GM20000 (cell line): ENCODE results near the gene ADGRF3.

Source experiments
- DNase-seq: peaks from one replicate; pipeline ENCODE4 v3.0.0; 2012; ENCODE audit warnings: low spot score
- CTCF ChIP-seq: IDR thresholded peaks from 2 replicates; pipeline ENCODE4 v1.5.1; 2012; ENCODE audit warnings: mild to moderate bottlenecking, control low read depth; ENCODE audit errors: extremely low read depth, missing control alignments

The ADGRF3 gene

GRCh38 chr2:26290001-26290400 is 56.6 kb downstream of the ADGRF3 start:
- DNase-seq: no peak
- no peak for TF ChIP-seq CTCF

GRCh38 chr2:26285931-26286330 is 60.7 kb downstream of the ADGRF3 start:
- DNase-seq: no peak
- no peak for TF ChIP-seq CTCF

GRCh38 chr2:26284132-26284531 is 62.5 kb downstream of the ADGRF3 start:
- TF ChIP-seq CTCF: no peak
- no peak for DNase-seq

- no peak for DNase-seq
- TF ChIP-seq CTCF: no peak
Measured at GRCh38 chr2:26283606-26284005, 63.0 kb downstream of the ADGRF3 start.

- TF ChIP-seq CTCF: no peak
Measured at GRCh38 chr2:26281226-26281625, 65.4 kb downstream of the ADGRF3 start.

GRCh38 chr2:26279886-26280285 is 66.7 kb downstream of the ADGRF3 start:
- no peak for DNase-seq
- TF ChIP-seq CTCF: no peak

More at GRCh38 chr2:26281226-26281625, 65.4 kb downstream of the ADGRF3 start:
- no peak for DNase-seq

GRCh38 chr2:26276484-26277227 is 69.9 kb downstream of the ADGRF3 start:
- no peak for DNase-seq
- TF ChIP-seq CTCF: no peak
